ENCODE results near the gene AKR1B1.

GRCh38 chr7:134458806-134459698 lies at the start of gene AKR1B1:
- TF ChIP-seq POLR2A (IDR thresholded peaks at IDR 0.05) (peak; percentile 54 to 79), CTCF (IDR thresholded peaks at IDR 0.05) (peak; percentile 44 to 69 (median 57))
